HCT116 (cell line): ENCODE data around the gene INKA1. TPM values are rescaled to one million over a fixed set of nuclear protein-coding genes. Genes with fewer than 3 reads are reported as not detected.

ENCODE experiments used
- ATAC-seq: fragments of 200-7000 bp; cut with Tn5 transposase; 2 replicates; pipeline ENCODE4 v1.9.1; 2020; ENCODE audit warnings: mild to moderate bottlenecking, moderate library complexity
- BruUV-seq: library from RNA; stranded (reverse); fragments of 400-500 nt; replicated peaks from 2 replicates; lab custom pipeline; 2021; lab: Mats Ljungman, UMichigan
- CTCF ChIA-PET: fragments of 300-600 bp; sonication (Branson Sonifier 250); formaldehyde crosslinking; loops from one replicate; lab custom pipeline; 2021; ENCODE audit warnings: antibody characterized with exemption; lab: Charles Lee
- POLR2A ChIA-PET: fragments of 300-600, 350-600 bp; sonication (Branson Sonifier 250); formaldehyde crosslinking; loops from one replicate; lab custom pipeline; 2021; ENCODE audit warnings: antibody characterized with exemption; lab: Charles Lee
- RAD21 ChIA-PET, 2 experiments: fragments of 300-600 bp; sonication (Branson Sonifier 250); formaldehyde crosslinking; loops; one replicate each; lab custom pipeline; 2023; ENCODE audit warnings: low total read pairs in 2 of 2; ENCODE audit not compliant: uncharacterized antibody in 2 of 2, unreplicated experiment in 2 of 2, low non-redundant PET in 1 of 2; lab: Charles Lee
- DNase-seq: peaks from one replicate; pipeline ENCODE4 v3.0.0-alpha.2; 2010; ENCODE audit warnings: low read depth, low spot score
- H2AFZ ChIP-seq: fragments of 200-600 bp; shearing (Covaris generic), sonication (generic); 2 replicates; pipeline ENCODE4 v1.6.1; 2017; ENCODE audit warnings: low read depth, mixed run types, mixed read lengths, antibody characterized with exemption, low read length; ENCODE audit not compliant: poor library complexity, severe bottlenecking
- H3K27ac ChIP-seq: 2 replicates; pipeline ENCODE4 v1.5.1; 2012; ENCODE audit warnings: low read depth, low read length
- H3K27me3 ChIP-seq: fragments of 200-600 bp; sonication (generic); 2 replicates; pipeline ENCODE4 v1.6.1; 2016; ENCODE audit warnings: mixed run types, low read length, mixed read lengths; ENCODE audit not compliant: insufficient read depth
- H3K36me3 ChIP-seq, 2 experiments: fragments of 200-500 bp in 1 of 2; fragments of 200-600 bp in 1 of 2; sonication (Bioruptor generic) in 1 of 2; sonication (generic) in 1 of 2; 2 replicates each; pipeline versions ENCODE4 v1.5.1 to v1.6.1; 2014 to 2016; ENCODE audit warnings: low read length in 2 of 2, inconsistent platforms in 1 of 2, mixed read lengths in 1 of 2, mixed run types in 1 of 2; ENCODE audit not compliant: insufficient read depth in 2 of 2, control insufficient read depth in 1 of 2
- H3K4me1 ChIP-seq, 2 experiments: fragments of 200-600 bp in 1 of 2; sonication (generic) in 1 of 2; 2 replicates each; pipeline versions ENCODE4 v1.5.1 to v1.6.1; 2012 to 2017; ENCODE audit warnings: low read length in 2 of 2, inconsistent platforms in 1 of 2, mild to moderate bottlenecking in 1 of 2, mixed read lengths in 1 of 2, mixed run types in 1 of 2, moderate library complexity in 1 of 2; ENCODE audit not compliant: insufficient read depth in 2 of 2, control insufficient read depth in 1 of 2
- H3K4me2 ChIP-seq: fragments of 200-600 bp; sonication (generic); 2 replicates; pipeline ENCODE4 v1.6.1; 2017; ENCODE audit warnings: mixed run types, low read length, mixed read lengths
- H3K4me3 ChIP-seq, 2 experiments: fragments of 200-600 bp in 1 of 2; sonication (generic) in 1 of 2; replicated peaks in 1 of 2; 2 replicates each; pipeline ENCODE4 v1.5.1; 2011 to 2016; ENCODE audit warnings: low read length in 2 of 2, control low read depth in 1 of 2, low read depth in 1 of 2, mild to moderate bottlenecking in 1 of 2, mixed read lengths in 1 of 2, mixed run types in 1 of 2
- H3K79me2 ChIP-seq: fragments of 200-600 bp; sonication (generic); 2 replicates; pipeline ENCODE4 v1.6.1; 2017; ENCODE audit warnings: mild to moderate bottlenecking, mixed run types, low read length, moderate library complexity, mixed read lengths; ENCODE audit not compliant: insufficient read depth
- H3K9ac ChIP-seq: fragments of 200-600 bp; sonication (generic); 2 replicates; pipeline ENCODE4 v1.6.1; 2016; ENCODE audit warnings: low read length, mixed read lengths
- H3K9me2 ChIP-seq: fragments of 200-600 bp; sonication (generic), shearing (Covaris generic); 2 replicates; pipeline ENCODE4 v1.6.1; 2017; ENCODE audit warnings: mixed run types, mild to moderate bottlenecking, moderate library complexity; ENCODE audit not compliant: insufficient read depth
- H3K9me3 ChIP-seq, 2 experiments: fragments of 200-500 bp in 1 of 2; fragments of 200-600 bp in 1 of 2; sonication (Bioruptor generic) in 1 of 2; sonication (generic) in 1 of 2; 2 replicates each; pipeline ENCODE4 v1.6.1; 2014 to 2017; ENCODE audit warnings: low read length in 2 of 2, mixed read lengths in 2 of 2, inconsistent platforms in 1 of 2, low read depth in 1 of 2, mild to moderate bottlenecking in 1 of 2, mixed run types in 1 of 2, moderate library complexity in 1 of 2; ENCODE audit not compliant: control insufficient read depth in 1 of 2, insufficient read depth in 1 of 2
- H4K20me1 ChIP-seq: fragments of 200-600 bp; sonication (generic), shearing (Covaris generic); 2 replicates; pipeline ENCODE4 v1.6.1; 2017; ENCODE audit warnings: mixed run types, mild to moderate bottlenecking, moderate library complexity; ENCODE audit not compliant: insufficient read depth
- ATF3 ChIP-seq: IDR thresholded peaks from 2 replicates; pipeline ENCODE4 v1.6.1; 2012
- CBX3 ChIP-seq: IDR thresholded peaks from 2 replicates; pipeline ENCODE4 v1.6.1; 2012; ENCODE audit warnings: low read depth
- CEBPB ChIP-seq: IDR thresholded peaks from 2 replicates; pipeline ENCODE4 v1.6.1; 2012; ENCODE audit warnings: low read depth
- CTCF ChIP-seq, 3 experiments: fragments of 200-600 bp in 1 of 3; sonication (generic) in 1 of 3; IDR thresholded peaks in 2 of 3; conservative IDR thresholded peaks in 1 of 3; 2 replicates each; pipeline ENCODE4 v1.5.1; 2012 to 2017; ENCODE audit warnings: low read depth in 2 of 3, low read length in 2 of 3, antibody characterized with exemption in 1 of 3, borderline replicate concordance in 1 of 3, control low read depth in 1 of 3, mild to moderate bottlenecking in 1 of 3, mixed read lengths in 1 of 3, mixed run types in 1 of 3, moderate library complexity in 1 of 3; ENCODE audit not compliant: insufficient read depth in 1 of 3
- EGR1 ChIP-seq: IDR thresholded peaks from 2 replicates; pipeline ENCODE4 v1.6.1; 2012; ENCODE audit warnings: low read depth
- ELF1 ChIP-seq: IDR thresholded peaks from 2 replicates; pipeline ENCODE4 v1.6.1; 2012; ENCODE audit warnings: low read depth, borderline replicate concordance
- EZH2 ChIP-seq: fragments of 200-600 bp; sonication (generic); IDR thresholded peaks from 2 replicates; pipeline ENCODE4 v1.6.1; 2017; ENCODE audit warnings: antibody characterized with exemption, mixed run types
- FOSL1 ChIP-seq: IDR thresholded peaks from 2 replicates; pipeline ENCODE4 v1.6.1; 2012; ENCODE audit warnings: low read depth
- JUND ChIP-seq: IDR thresholded peaks from 2 replicates; pipeline ENCODE4 v1.6.1; 2012
- POLR2A ChIP-seq: IDR thresholded peaks from 2 replicates; pipeline ENCODE4 v1.7.0; 2011; ENCODE audit warnings: borderline replicate concordance; ENCODE audit not compliant: insufficient read depth, insufficient read length; ENCODE audit errors: extremely low read depth
- POLR2AphosphoS5 ChIP-seq: IDR thresholded peaks from 2 replicates; pipeline ENCODE4 v1.6.1; 2011; ENCODE audit warnings: mild to moderate bottlenecking, low read depth, low read length, moderate library complexity
- RAD21 ChIP-seq: IDR thresholded peaks from 2 replicates; pipeline ENCODE4 v1.6.1; 2012; ENCODE audit warnings: low read depth, mild to moderate bottlenecking
- REST ChIP-seq: IDR thresholded peaks from 2 replicates; pipeline ENCODE4 v1.6.1; 2012; ENCODE audit warnings: low read depth
- SRF ChIP-seq: IDR thresholded peaks from 2 replicates; pipeline ENCODE4 v1.6.1; 2012; ENCODE audit warnings: low read depth
- TCF7L2 ChIP-seq: IDR thresholded peaks from 2 replicates; pipeline ENCODE4 v1.7.0; 2011; ENCODE audit warnings: borderline replicate concordance, inconsistent platforms; ENCODE audit not compliant: insufficient read depth, insufficient read length; ENCODE audit errors: extremely low read depth
- YY1 ChIP-seq: IDR thresholded peaks from 2 replicates; pipeline ENCODE4 v1.6.1; 2011; ENCODE audit warnings: low read length, low read depth, moderate library complexity, mild to moderate bottlenecking; ENCODE audit not compliant: insufficient replicate concordance; ENCODE audit errors: extremely low read depth
- ZFX ChIP-seq: fragments of 450-650 bp; IDR thresholded peaks from 2 replicates; pipeline ENCODE4 v1.6.1; 2017
- ZNF274 ChIP-seq: fragments of 200-500 bp; sonication (Bioruptor generic); IDR thresholded peaks from 2 replicates; pipeline ENCODE4 v1.6.1; 2014; ENCODE audit warnings: mild to moderate bottlenecking, low read depth, low read length, inconsistent platforms
- intact Hi-C: fragments of 100-400 bp; cut with micrococcal nuclease; formaldehyde crosslinking; loops from 2 replicates; pipeline ENCODE4 v1.10.0; 2022
- total RNA-seq: library from RNA; stranded (reverse); gene quantifications from one replicate; pipeline ENCODE4 v1.2.1, GENCODE V29; 2021; ENCODE audit not compliant: unreplicated experiment
- TF ChIP-seq, protein P1 (sequence below): IDR thresholded peaks from 2 replicates; pipeline ENCODE4 v1.6.1; 2011; ENCODE audit warnings: mild to moderate bottlenecking, low read length, moderate library complexity; ENCODE audit not compliant: insufficient replicate concordance; ENCODE audit errors: extremely low read depth

The INKA1 gene
- total RNA-seq, 1 experiment from 2014 or later, result 1.6 TPM

DNA sequence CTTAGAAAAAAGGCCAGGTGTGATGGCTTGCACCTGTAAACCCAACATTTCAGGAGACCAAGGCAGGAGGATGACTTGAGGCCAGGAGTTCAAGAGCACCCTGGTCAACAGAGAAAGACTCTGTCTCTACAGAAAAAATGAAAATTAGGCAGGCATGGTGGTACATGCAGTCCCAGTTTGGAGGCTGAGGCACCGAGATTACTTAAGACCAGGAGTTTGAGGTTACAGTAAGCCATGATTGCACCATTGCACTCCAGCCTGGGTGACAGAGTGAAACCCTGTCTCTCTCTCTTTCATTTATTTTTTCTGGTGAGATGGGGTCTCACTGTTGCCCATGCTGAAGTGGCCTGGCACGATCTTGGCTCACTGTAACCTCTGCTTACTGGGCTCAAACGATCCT lies 41.4 kb upstream of the INKA1 start:
- Histone ChIP-seq H3K9ac (no peak overlapping the region), H3K79me2 (peaks cover 69% of the 10 kb centered on the region), H3K4me1 (no peaks in the 10 kb centered on the region), H3K27me3 (no peaks in the 10 kb centered on the region), H3K9me2 (no peaks in the 10 kb centered on the region), H3K36me3 (no peaks in the 10 kb centered on the region), H3K27ac (no peak overlapping the region), H3K4me3 (no peak overlapping the region), H3K9me3 (no peaks in the 10 kb centered on the region), H2AFZ (no peak overlapping the region), H3K4me2 (no peak overlapping the region), H4K20me1 (peaks cover 4% of the 10 kb centered on the region)
- BruUV-seq, result no TSS peak
- ChIA-PET POLR2A (no interaction called here), CTCF (no interaction called here), RAD21 (no interaction called here)
- TF ChIP-seq ZNF274 (no peak), TCF7L2 (no peak), POLR2AphosphoS5 (no peak), ZFX (no peak), REST (no peak), SRF (no peak), POLR2A (no peak), EGR1 (no peak), CTCF (IDR thresholded peaks at IDR 0.05 in 2 of 3, conservative IDR thresholded peaks at IDR 0.05 in 1 of 3; ENCODE audit: borderline replicate concordance in 1 of 3, insufficient read depth in 1 of 3, low read depth in 2 of 3, low read length in 2 of 3) (no peak), CBX3 (no peak), EZH2 (no peak), JUND (no peak), RAD21 (no peak), CEBPB (no peak), YY1 (no peak), ATF3 (no peak), ELF1 (no peak), FOSL1 (no peak)
- TF ChIP-seq, protein P1, sequence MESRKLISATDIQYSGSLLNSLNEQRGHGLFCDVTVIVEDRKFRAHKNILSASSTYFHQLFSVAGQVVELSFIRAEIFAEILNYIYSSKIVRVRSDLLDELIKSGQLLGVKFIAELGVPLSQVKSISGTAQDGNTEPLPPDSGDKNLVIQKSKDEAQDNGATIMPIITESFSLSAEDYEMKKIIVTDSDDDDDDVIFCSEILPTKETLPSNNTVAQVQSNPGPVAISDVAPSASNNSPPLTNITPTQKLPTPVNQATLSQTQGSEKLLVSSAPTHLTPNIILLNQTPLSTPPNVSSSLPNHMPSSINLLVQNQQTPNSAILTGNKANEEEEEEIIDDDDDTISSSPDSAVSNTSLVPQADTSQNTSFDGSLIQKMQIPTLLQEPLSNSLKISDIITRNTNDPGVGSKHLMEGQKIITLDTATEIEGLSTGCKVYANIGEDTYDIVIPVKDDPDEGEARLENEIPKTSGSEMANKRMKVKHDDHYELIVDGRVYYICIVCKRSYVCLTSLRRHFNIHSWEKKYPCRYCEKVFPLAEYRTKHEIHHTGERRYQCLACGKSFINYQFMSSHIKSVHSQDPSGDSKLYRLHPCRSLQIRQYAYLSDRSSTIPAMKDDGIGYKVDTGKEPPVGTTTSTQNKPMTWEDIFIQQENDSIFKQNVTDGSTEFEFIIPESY, result no peak
- intact Hi-C loops, result no loop called here
- DNase-seq, result no peak
- ATAC-seq, result no peak
